Posterior cingulate gyrus (tissue), 11 donors: ENCODE measurements around the gene B3GNT3.

ENCODE experiments used
- DNase-seq, 10 donors: peaks; one replicate each; pipeline versions ENCODE4 v3.0.0 to v3.0.0-alpha.2; 2020 to 2021; ENCODE audit warnings: mixed read lengths in 3 of 10
- intact Hi-C: fragments of 100-400 bp; cut with DNase I; formaldehyde crosslinking; loops from one replicate; pipeline ENCODE4 v1.15.1; 2023

The B3GNT3 gene

DNA sequence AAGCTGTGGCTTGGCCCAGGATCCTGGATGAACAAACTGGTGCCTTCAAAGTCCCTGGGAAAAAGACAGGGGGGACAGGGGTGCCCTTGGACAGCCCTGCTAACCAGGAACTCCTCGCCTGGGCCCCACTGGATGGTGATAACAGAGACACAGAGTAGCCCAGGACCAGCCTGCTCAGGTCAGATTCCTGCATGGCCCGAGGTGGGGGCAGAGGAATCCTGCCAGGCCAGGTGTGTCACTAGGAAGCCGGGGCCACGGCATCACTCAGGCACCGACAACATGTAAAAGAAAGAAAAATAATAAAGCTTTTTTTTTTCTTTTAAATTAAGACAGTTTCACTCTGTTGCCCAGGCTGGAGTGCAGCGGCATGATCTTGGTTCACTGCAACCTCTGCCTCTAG lies 59.1 kb downstream of the B3GNT3 start:
- DNase-seq = no peak

GRCh38 chr19:17855280-17856152 lies 60.6 kb downstream of the B3GNT3 start:
- DNase-seq = peak; percentile 73 to 97 (median 90)
- intact Hi-C loops = loop anchor here (5.0 to 10.0 kb wide), 3 partner anchors 142 to 401 kb away; no protein-coding TSS in a partner anchor

More for the DNA sequence above, 59.1 kb downstream of the B3GNT3 start:
- intact Hi-C loops = loop anchor here (10.0 kb wide), 1 partner anchor 399 kb away; no protein-coding TSS in a partner anchor

DNA sequence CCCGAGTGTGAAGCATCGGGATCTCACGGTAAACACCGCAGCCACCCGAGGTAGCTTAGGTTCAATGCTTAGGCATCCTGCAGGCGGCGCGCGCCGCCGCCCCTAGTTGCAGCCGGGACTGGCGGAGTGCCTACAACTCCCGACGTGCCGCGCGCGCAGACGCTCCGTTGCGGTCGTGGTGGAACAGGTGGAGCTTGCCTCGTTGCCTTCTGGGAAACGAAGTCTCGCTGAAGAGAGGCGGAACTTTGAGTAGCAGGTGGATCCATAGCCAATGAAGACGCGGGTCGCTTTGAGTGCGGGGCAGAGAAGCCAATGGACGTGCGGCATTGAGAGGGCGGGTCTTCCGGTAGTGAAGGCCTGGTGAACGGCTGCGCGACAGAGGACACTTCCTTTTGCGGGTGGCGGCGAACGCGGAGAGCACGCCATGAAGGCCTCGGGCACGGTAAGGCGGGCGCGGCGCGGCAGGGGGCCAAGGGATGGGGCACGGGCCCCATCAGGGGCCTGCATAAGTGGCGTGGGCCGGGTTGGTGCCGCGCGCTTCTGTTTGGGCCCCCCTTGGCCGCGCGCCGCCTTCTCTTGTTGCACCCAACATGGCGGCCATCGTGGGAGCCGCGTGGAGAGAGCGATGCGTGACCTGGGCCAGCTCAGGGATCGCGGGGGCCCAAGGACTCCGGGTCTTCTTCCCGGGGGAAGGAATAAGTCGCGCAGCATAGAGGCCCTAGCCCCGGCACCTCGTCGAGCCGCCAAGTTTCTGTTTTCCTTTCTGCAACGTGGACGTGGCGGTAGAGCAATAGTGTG lies 64.8 kb downstream of the B3GNT3 start, which contains the start of gene RPL18A:
TSS of gene RPL18A (plus strand) at position 378 of the 798 bp plus-strand sequence. CDS start at position 425, 47 bp downstream.
- DNase-seq = peak; percentile 99 to 100 (median 100)
- intact Hi-C loops = loop anchor here (1.0 to 10.0 kb wide), 4 partner anchors 73 to 405 kb away; no protein-coding TSS in a partner anchor

DNA sequence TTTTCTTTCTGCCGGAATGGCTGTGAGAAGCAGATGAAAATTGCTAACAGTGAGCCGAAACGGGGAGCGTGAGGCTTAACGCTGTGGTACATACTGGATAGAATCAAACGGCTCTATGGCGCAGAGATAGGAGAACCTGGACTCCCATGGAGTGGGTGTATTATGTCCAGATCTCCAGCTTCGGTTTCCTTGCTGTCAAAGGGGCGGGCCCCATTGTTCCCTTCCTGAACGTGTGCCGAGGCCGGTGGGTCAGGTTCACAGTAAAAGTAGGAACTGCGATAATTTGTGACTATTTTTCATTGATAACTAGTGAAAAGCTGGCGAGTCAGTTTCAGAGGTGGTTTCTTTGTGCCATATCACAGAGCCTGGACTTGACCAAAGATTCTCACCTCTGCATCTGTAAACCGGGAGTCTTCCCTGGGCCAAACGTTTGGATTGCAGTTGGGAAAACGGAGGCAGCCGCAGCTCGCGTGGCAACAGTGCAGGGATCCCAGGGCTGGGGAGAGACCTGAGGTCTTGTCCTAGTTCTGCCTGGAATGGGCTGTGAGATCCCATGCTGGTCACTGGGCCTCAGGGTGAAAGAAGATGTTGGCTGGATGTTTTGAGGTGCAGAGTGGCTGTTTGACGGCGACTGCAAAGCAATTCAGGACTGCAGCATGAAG lies 65.5 kb downstream of the B3GNT3 start:
- no peak for DNase-seq
- intact Hi-C loops = no loop called here

DNA sequence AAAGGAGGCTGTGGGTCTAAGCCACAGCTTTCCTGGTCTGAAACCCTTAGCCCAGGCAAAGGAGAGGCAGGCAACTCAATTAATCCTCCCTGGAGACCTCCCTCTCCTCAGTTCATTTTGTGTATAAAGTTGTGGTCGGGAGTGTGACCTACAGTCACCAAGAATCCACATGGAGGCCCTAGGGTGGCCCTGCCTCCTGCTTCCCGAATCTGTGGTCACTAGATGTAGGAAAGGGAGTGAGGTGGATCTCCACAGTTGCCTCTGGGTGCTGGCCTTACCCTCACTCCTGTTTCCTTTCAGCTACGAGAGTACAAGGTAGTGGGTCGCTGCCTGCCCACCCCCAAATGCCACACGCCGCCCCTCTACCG lies 66.0 kb downstream of the B3GNT3 start:
- intact Hi-C loops = no loop called here
- DNase-seq = no peak

DNA sequence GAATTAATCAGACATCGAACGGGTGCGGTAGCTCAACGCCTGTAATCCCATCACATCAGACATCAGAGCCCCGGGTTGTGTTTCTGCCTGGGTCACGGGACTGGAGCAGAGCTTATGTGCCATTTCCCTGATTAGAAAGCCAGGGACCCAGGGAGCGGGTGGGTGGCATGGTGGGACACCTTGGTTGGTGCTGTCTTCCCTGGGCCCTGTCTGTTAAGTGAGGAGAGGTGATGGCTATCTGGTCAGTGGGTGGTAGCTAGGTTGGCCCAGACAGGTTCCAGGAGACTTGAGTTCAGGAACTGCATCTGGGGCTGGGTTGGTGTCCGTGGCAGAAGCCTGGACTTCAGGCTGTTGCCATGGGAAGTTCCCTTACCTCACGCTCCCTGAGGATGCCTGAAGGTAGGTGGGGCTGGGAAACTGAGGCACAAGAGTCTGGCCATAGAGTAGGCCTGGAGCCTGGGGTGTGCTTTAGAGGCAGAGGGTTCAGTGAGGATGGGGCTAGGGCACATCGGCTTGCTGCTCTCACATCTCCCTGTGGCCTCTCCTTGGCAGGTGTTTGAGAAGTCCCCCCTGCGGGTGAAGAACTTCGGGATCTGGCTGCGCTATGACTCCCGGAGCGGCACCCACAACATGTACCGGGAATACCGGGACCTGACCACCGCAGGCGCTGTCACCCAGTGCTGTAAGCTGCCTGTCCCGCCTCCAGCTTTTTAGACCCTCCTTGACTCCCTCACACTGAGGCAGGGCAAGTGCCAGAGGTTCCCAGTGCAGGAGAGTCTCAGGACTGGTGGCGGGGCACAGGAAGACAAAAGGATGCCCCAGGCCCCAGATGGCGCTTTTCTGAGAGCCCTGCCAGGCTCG lies 66.8 kb downstream of the B3GNT3 start:
- intact Hi-C loops = no loop called here
- no peak for DNase-seq

GRCh38 chr19:17862711-17863519 lies 68.0 kb downstream of the B3GNT3 start:
- no peak for DNase-seq
- intact Hi-C loops = no loop called here
